SU-DHL-6 (cell line): ENCODE measurements around the gene PDGFD.

Source experiments
- H2AFZ ChIP-seq: fragments of 200-600 bp; sonication (generic); 2 replicates; pipeline ENCODE4 v1.6.1; 2014; ENCODE audit warnings: low read depth, mild to moderate bottlenecking, moderate library complexity, mixed read lengths, antibody characterized with exemption, low read length; ENCODE audit not compliant: severe bottlenecking
- H3F3A ChIP-seq: fragments of 200-600 bp; shearing (Covaris generic); 2 replicates; pipeline ENCODE4 v1.6.0; 2016; ENCODE audit warnings: antibody characterized with exemption, mild to moderate bottlenecking; ENCODE audit not compliant: insufficient read depth
- H3K27ac ChIP-seq: fragments of 200-600 bp; sonication (generic); 2 replicates; pipeline ENCODE4 v1.5.1; 2016; ENCODE audit warnings: low read depth, mild to moderate bottlenecking, low read length, moderate library complexity, mixed read lengths
- H3K27me3 ChIP-seq: fragments of 200-600 bp; sonication (generic), shearing (Covaris generic); 2 replicates; pipeline ENCODE4 v1.6.0; 2014; ENCODE audit warnings: mild to moderate bottlenecking, low read length
- H3K36me3 ChIP-seq: fragments of 200-600 bp; sonication (generic); 2 replicates; pipeline ENCODE4 v1.6.1; 2014; ENCODE audit warnings: mild to moderate bottlenecking, low read length, mixed read lengths
- H3K4me2 ChIP-seq: fragments of 300-600, 200-600 bp; shearing (Covaris generic), sonication (generic); 2 replicates; pipeline ENCODE4 v1.6.0; 2014; ENCODE audit warnings: low read length, low read depth, mild to moderate bottlenecking; ENCODE audit not compliant: poor library complexity, severe bottlenecking
- H3K4me3 ChIP-seq: fragments of 200-600 bp; sonication (generic); 2 replicates; pipeline ENCODE4 v1.5.1; 2014; ENCODE audit warnings: antibody characterized with exemption, low read length, mild to moderate bottlenecking, mixed read lengths; ENCODE audit not compliant: insufficient read depth, poor library complexity, severe bottlenecking
- H3K79me2 ChIP-seq: fragments of 200-600 bp; sonication (generic); 2 replicates; pipeline ENCODE4 v1.6.1; 2014; ENCODE audit warnings: mild to moderate bottlenecking, low read length, moderate library complexity; ENCODE audit not compliant: insufficient read depth
- H3K9ac ChIP-seq: fragments of 200-600 bp; sonication (generic); 2 replicates; pipeline ENCODE4 v1.7.0; 2014; ENCODE audit warnings: mild to moderate bottlenecking, low read length
- H3K9me2 ChIP-seq: fragments of 200-600 bp; sonication (generic); replicated peaks from 2 replicates; pipeline ENCODE4 v1.6.1; 2014; ENCODE audit warnings: low read length; ENCODE audit not compliant: insufficient read depth
- H3K9me3 ChIP-seq: fragments of 200-600 bp; sonication (generic); 2 replicates; pipeline ENCODE4 v1.6.1; 2014; ENCODE audit warnings: low read length, mixed read lengths; ENCODE audit not compliant: insufficient read depth
- H4K20me1 ChIP-seq: fragments of 200-600 bp; sonication (generic); 2 replicates; pipeline ENCODE4 v1.6.1; 2014; ENCODE audit warnings: low read depth, mild to moderate bottlenecking, antibody characterized with exemption, low read length, moderate library complexity, mixed read lengths
- EZH2phosphoT487 ChIP-seq: fragments of 200-600 bp; sonication (generic), shearing (Covaris generic); conservative IDR thresholded peaks from 2 replicates; pipeline ENCODE4 v1.6.1; 2018; ENCODE audit warnings: mild to moderate bottlenecking, antibody characterized with exemption, low read length, moderate library complexity, mixed read lengths
- TF ChIP-seq, protein P1 (sequence below): fragments of 200-600 bp; sonication (generic); IDR thresholded peaks from one replicate; pipeline ENCODE4 v1.5.1; 2017; ENCODE audit warnings: antibody characterized with exemption, mild to moderate bottlenecking, low read length, moderate library complexity; ENCODE audit not compliant: insufficient read depth, poor library complexity, severe bottlenecking

The PDGFD gene

DNA sequence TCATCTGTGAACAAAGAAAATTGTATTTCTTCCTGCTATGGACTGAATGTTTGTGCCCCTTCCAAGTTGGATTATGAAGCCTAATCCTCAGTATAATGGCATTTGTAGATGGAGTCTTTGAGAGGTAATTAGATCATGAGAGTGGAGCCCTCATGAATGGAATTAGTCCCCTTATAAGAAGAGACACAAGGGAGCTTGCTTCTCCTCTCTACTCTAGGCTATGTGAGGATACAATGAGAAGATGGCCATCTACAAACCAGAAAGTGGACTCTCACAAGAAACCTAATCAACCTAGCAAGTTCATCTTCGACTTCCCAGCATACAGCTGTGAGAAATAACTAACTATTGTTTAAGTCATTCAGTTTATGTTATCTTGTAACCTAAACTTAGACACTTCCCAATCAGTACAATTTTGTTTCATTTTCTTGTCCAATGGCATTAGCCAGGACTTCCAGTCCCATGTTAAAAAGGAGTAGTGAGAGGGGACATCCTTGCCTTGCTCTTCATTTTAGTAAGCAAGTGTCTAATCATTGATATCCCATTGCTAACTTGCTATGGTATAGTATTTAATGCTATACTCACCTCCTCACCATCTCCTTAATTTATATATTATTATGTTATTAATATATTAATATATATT lies 45.7 kb downstream of the PDGFD start:
- Histone ChIP-seq H4K20me1 (0 out of 2 replicates have a peak, but pooled peaks cover under 1% of the 10 kb centered on the region), H3K9me2 (no peaks in the 10 kb centered on the region), H3K9me3 (no peaks in the 10 kb centered on the region), H3K9ac (no peak overlapping the region), H3K4me2 (no peak overlapping the region), H2AFZ (no peak overlapping the region), H3F3A (peaks cover 11% of the 10 kb centered on the region; the same call in 1 of the 2 replicates), H3K79me2 (peaks cover 4% of the 10 kb centered on the region; the same call in 1 of the 2 replicates), H3K4me3 (no peak overlapping the region), H3K27me3 (no peaks in the 10 kb centered on the region), H3K36me3 (no peaks in the 10 kb centered on the region), H3K27ac (no peak overlapping the region)
- TF ChIP-seq, protein P1, sequence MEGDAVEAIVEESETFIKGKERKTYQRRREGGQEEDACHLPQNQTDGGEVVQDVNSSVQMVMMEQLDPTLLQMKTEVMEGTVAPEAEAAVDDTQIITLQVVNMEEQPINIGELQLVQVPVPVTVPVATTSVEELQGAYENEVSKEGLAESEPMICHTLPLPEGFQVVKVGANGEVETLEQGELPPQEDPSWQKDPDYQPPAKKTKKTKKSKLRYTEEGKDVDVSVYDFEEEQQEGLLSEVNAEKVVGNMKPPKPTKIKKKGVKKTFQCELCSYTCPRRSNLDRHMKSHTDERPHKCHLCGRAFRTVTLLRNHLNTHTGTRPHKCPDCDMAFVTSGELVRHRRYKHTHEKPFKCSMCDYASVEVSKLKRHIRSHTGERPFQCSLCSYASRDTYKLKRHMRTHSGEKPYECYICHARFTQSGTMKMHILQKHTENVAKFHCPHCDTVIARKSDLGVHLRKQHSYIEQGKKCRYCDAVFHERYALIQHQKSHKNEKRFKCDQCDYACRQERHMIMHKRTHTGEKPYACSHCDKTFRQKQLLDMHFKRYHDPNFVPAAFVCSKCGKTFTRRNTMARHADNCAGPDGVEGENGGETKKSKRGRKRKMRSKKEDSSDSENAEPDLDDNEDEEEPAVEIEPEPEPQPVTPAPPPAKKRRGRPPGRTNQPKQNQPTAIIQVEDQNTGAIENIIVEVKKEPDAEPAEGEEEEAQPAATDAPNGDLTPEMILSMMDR: no peak
- TF ChIP-seq EZH2phosphoT487: no peak

DNA sequence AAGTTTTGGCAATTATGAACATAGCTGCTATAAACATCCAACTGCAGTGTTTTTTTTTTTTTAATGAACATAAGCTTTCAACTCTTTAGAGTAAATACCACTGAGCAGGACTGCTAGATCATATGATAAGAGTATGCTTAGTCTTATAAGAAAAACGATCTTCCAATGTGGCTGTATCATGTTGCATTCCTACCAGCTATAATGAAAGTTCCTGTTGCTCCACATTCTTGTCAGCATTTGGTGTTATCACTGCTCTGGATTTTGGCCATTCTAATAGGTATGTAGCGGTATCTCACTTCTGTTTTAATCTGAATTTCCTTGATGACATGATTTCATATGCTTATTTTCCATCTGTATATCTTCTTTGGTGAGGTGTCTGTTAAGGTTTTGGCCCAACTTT lies 50.4 kb downstream of the PDGFD start:
- H3K9ac ChIP-seq: no peak overlapping the region
- no peak overlapping the region for H3K27ac ChIP-seq
- TF ChIP-seq, protein P1: no peak
- TF ChIP-seq EZH2phosphoT487: no peak

DNA sequence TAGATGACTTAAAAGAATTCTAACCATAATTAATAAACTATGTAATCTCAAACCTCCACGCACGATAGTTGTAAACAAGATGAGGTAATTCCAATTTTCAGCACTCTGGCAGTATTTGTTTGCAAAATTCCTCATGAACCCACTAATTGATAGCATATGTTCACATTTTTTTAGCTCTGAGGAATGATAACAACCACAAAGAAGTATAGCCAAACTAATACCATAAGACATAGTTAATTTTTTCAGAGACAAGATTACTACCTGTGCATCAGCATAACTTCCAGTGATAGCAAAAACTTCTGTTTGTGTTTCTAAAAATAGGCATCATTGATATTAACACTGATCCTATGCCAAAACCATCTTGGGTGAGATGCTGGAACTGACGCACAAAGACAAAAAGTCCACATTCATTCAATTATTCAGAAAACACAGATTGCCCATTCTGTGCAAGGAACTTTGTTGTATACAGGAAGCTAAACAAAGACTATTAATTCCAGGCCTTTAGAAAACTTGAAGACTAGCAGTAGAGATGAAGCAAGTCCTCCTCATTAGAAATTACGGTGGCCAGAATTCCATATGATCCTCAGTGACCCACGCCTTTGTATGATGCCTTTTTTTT lies 57.7 kb downstream of the PDGFD start:
- no peaks in the 10 kb centered on the region for H3K36me3 ChIP-seq
- H3K4me3 ChIP-seq: no peak overlapping the region
- H3K9me2 ChIP-seq: no peaks in the 10 kb centered on the region
- H3K27me3 ChIP-seq: no peaks in the 10 kb centered on the region
- no peaks in the 10 kb centered on the region for H4K20me1 ChIP-seq
- H3K4me2 ChIP-seq: no peak overlapping the region
- H3K79me2 ChIP-seq: peaks cover 11% of the 10 kb centered on the region; the same call in 1 of the 2 replicates
- no peak overlapping the region for H2AFZ ChIP-seq
- peaks cover 3% of the 10 kb centered on the region; the same call in 1 of the 2 replicates for H3F3A ChIP-seq
- no peak overlapping the region for H3K27ac ChIP-seq
- H3K9ac ChIP-seq: no peak overlapping the region
- H3K9me3 ChIP-seq: no peaks in the 10 kb centered on the region
- TF ChIP-seq EZH2phosphoT487: no peak
- TF ChIP-seq, protein P1: no peak

More for the DNA sequence above, 50.4 kb downstream of the PDGFD start:
- no peaks in the 10 kb centered on the region for H3K9me2 ChIP-seq
- no peaks in the 10 kb centered on the region for H3F3A ChIP-seq
- no peaks in the 10 kb centered on the region for H4K20me1 ChIP-seq
- H3K36me3 ChIP-seq: no peaks in the 10 kb centered on the region
- H2AFZ ChIP-seq: no peak overlapping the region
- no peaks in the 10 kb centered on the region for H3K9me3 ChIP-seq
- H3K27me3 ChIP-seq: no peaks in the 10 kb centered on the region
- H3K79me2 ChIP-seq: peaks cover 4% of the 10 kb centered on the region; the same call in 1 of the 2 replicates
- no peak overlapping the region for H3K4me3 ChIP-seq
- no peak overlapping the region for H3K4me2 ChIP-seq
